ENCODE measurements around the gene SELPLG.
"Not testable (repeated sequence)": the region's sequence is repeated elsewhere in the genome, so short reads cannot be mapped to it uniquely, and the experiment has no call there.

The SELPLG gene

GRCh38 chr12:108575199-108575912 lies 58.3 kb downstream of the SELPLG start:
- TF ChIP-seq EZH2phosphoT487 (IDR thresholded peaks at IDR 0.05; ENCODE audit: borderline replicate concordance), result no peak
- TF ChIP-seq CTCF (conservative IDR thresholded peaks at IDR 0.05; ENCODE audit: low read length), result no peak
- H3K9ac ChIP-seq (ENCODE audit: low read depth, low read length, poor library complexity, severe bottlenecking), result no peak overlapping the region
- H3K36me3 ChIP-seq (ENCODE audit: insufficient read depth, low read length), result no peaks in the 10 kb centered on the region
- no peaks in the 10 kb centered on the region for H3K27me3 ChIP-seq (ENCODE audit: insufficient read depth, low read length, poor library complexity, severe bottlenecking)
- H3F3A ChIP-seq (ENCODE audit: low read depth), result no peaks in the 10 kb centered on the region
- H4K20me1 ChIP-seq (ENCODE audit: insufficient read depth, low read length, poor library complexity, severe bottlenecking), result no peaks in the 10 kb centered on the region
- no peaks in the 10 kb centered on the region for H3K9me3 ChIP-seq (ENCODE audit: insufficient read depth, low read depth, low read length)
- no peak overlapping the region for H3K4me2 ChIP-seq (ENCODE audit: low read depth, low read length, poor library complexity, severe bottlenecking)
- no peak overlapping the region for H3K4me3 ChIP-seq (ENCODE audit: low read length, poor library complexity, severe bottlenecking)
- no peaks in the 10 kb centered on the region for H3K4me1 ChIP-seq (ENCODE audit: insufficient read depth, low read length, poor library complexity, severe bottlenecking)
- no peak overlapping the region for H2AFZ ChIP-seq (ENCODE audit: low read length)
- no peaks in the 10 kb centered on the region for H3K9me2 ChIP-seq (replicated peaks; ENCODE audit: low read depth, low read length)
- no peaks in the 10 kb centered on the region for H3K79me2 ChIP-seq (ENCODE audit: insufficient read depth, low read length)

DNA sequence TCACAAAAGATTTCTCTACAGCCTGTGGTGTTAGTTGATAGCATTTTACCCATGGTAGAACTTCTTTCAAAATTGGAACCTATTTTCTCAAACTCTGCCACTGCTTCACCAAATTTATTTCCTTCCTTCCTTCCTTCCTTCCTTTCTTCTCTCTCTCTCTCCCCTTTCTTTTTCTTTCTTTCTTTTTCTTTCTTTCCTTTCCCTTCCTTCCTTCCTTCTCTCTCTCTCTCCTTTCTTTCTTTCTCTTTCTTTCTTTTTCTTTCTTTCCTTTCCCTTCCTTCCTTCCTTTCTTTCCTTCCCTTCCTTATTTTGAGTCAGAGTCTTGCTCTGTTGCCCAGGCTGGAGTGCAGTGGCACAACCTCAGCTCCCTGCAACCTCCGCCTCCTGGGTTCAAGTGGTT lies 59.4 kb downstream of the SELPLG start:
- not testable (repeated sequence) for H3K4me1 ChIP-seq (ENCODE audit: insufficient read depth, low read length, poor library complexity, severe bottlenecking); H3K9me3 ChIP-seq (ENCODE audit: insufficient read depth, low read depth, low read length); H3K36me3 ChIP-seq (ENCODE audit: insufficient read depth, low read length); H3K9ac ChIP-seq (ENCODE audit: low read depth, low read length, poor library complexity, severe bottlenecking); H3K27me3 ChIP-seq (ENCODE audit: insufficient read depth, low read length, poor library complexity, severe bottlenecking); H3K4me3 ChIP-seq (ENCODE audit: low read length, poor library complexity, severe bottlenecking); H3K79me2 ChIP-seq (ENCODE audit: insufficient read depth, low read length); H3K4me2 ChIP-seq (ENCODE audit: low read depth, low read length, poor library complexity, severe bottlenecking); H3F3A ChIP-seq (ENCODE audit: low read depth); H4K20me1 ChIP-seq (ENCODE audit: insufficient read depth, low read length, poor library complexity, severe bottlenecking); H3K9me2 ChIP-seq (replicated peaks; ENCODE audit: low read depth, low read length); H2AFZ ChIP-seq (ENCODE audit: low read length)

- Histone ChIP-seq H3K9ac (ENCODE audit: low read depth, low read length, poor library complexity, severe bottlenecking) (no peak overlapping the region), H3K79me2 (ENCODE audit: insufficient read depth, low read length) (no peaks in the 10 kb centered on the region), H2AFZ (ENCODE audit: low read length) (no peak overlapping the region), H3F3A (ENCODE audit: low read depth) (no peaks in the 10 kb centered on the region), H3K4me3 (ENCODE audit: low read length, poor library complexity, severe bottlenecking) (no peak overlapping the region), H3K9me2 (replicated peaks; ENCODE audit: low read depth, low read length) (no peaks in the 10 kb centered on the region), H3K27me3 (ENCODE audit: insufficient read depth, low read length, poor library complexity, severe bottlenecking) (no peaks in the 10 kb centered on the region), H3K36me3 (ENCODE audit: insufficient read depth, low read length) (no peaks in the 10 kb centered on the region), H4K20me1 (ENCODE audit: insufficient read depth, low read length, poor library complexity, severe bottlenecking) (no peaks in the 10 kb centered on the region), H3K4me2 (ENCODE audit: low read depth, low read length, poor library complexity, severe bottlenecking) (no peak overlapping the region), H3K4me1 (ENCODE audit: insufficient read depth, low read length, poor library complexity, severe bottlenecking) (peaks cover 13% of the 10 kb centered on the region), H3K9me3 (ENCODE audit: insufficient read depth, low read depth, low read length) (no peaks in the 10 kb centered on the region)
- TF ChIP-seq EZH2phosphoT487 (IDR thresholded peaks at IDR 0.05; ENCODE audit: borderline replicate concordance) (no peak), CTCF (conservative IDR thresholded peaks at IDR 0.05; ENCODE audit: low read length) (no peak)
These were observed 60.4 kb downstream of the SELPLG start for GRCh38 chr12:108573317-108573716.

- Histone ChIP-seq H4K20me1 (ENCODE audit: insufficient read depth, low read length, poor library complexity, severe bottlenecking) (no peaks in the 10 kb centered on the region), H3K4me1 (ENCODE audit: insufficient read depth, low read length, poor library complexity, severe bottlenecking) (peaks cover 24% of the 10 kb centered on the region), H3K9me2 (replicated peaks; ENCODE audit: low read depth, low read length) (no peaks in the 10 kb centered on the region), H3K27me3 (ENCODE audit: insufficient read depth, low read length, poor library complexity, severe bottlenecking) (no peaks in the 10 kb centered on the region), H2AFZ (ENCODE audit: low read length) (no peak overlapping the region), H3K36me3 (ENCODE audit: insufficient read depth, low read length) (peaks cover 4% of the 10 kb centered on the region; the same call in 1 of the 2 replicates), H3K4me2 (ENCODE audit: low read depth, low read length, poor library complexity, severe bottlenecking) (no peak overlapping the region), H3K9me3 (ENCODE audit: insufficient read depth, low read depth, low read length) (no peaks in the 10 kb centered on the region), H3F3A (ENCODE audit: low read depth) (no peaks in the 10 kb centered on the region), H3K79me2 (ENCODE audit: insufficient read depth, low read length) (no peaks in the 10 kb centered on the region), H3K4me3 (ENCODE audit: low read length, poor library complexity, severe bottlenecking) (no peak overlapping the region), H3K9ac (ENCODE audit: low read depth, low read length, poor library complexity, severe bottlenecking) (no peak overlapping the region)
- TF ChIP-seq EZH2phosphoT487 (IDR thresholded peaks at IDR 0.05; ENCODE audit: borderline replicate concordance), result no peak
- no peak for TF ChIP-seq CTCF (conservative IDR thresholded peaks at IDR 0.05; ENCODE audit: low read length)
These were observed 61.4 kb downstream of the SELPLG start for GRCh38 chr12:108572166-108572790.
